Psoas muscle (tissue), 8 donors: ENCODE results near the gene SEC16A. TPM values are rescaled to one million over a fixed set of nuclear protein-coding genes. Genes with fewer than 3 reads are reported as not detected.

ENCODE experiments used
- ATAC-seq, 4 donors: fragments of 200-7000 bp; cut with Tn5 transposase; one replicate each; pipeline ENCODE4 v1.9.1; 2020; ENCODE audit warnings: moderate library complexity in 3 of 4, mild to moderate bottlenecking in 2 of 4
- DNase-seq, 2 donors: peaks; one replicate each; pipeline ENCODE4 v3.0.0-alpha.2; 2020
- H3K27ac ChIP-seq: fragments of 200-600 bp; one replicate; pipeline ENCODE4 v1.8.0; 2022
- H3K27me3 ChIP-seq, 3 donors: fragments of 200-600 bp in 1 of 3; one replicate each; pipeline versions ENCODE4 v1.6.1 to v1.8.0; 2013 to 2022; ENCODE audit warnings: low read length in 2 of 3, mild to moderate bottlenecking in 2 of 3, moderate library complexity in 1 of 3; ENCODE audit not compliant: insufficient read depth in 3 of 3
- H3K36me3 ChIP-seq, 2 donors: fragments of 200-600 bp in 1 of 2; one replicate each; pipeline versions ENCODE4 v1.6.1 to v1.8.0; 2013 to 2022; ENCODE audit warnings: low read depth in 1 of 2, mild to moderate bottlenecking in 1 of 2, moderate library complexity in 1 of 2; ENCODE audit not compliant: insufficient read depth in 1 of 2
- H3K4me1 ChIP-seq: fragments of 200-600 bp; one replicate; pipeline ENCODE4 v1.8.0; 2022
- H3K4me3 ChIP-seq: fragments of 200-600 bp; one replicate; pipeline ENCODE4 v1.8.0; 2022; ENCODE audit warnings: mild to moderate bottlenecking
- H3K9me3 ChIP-seq: fragments of 200-600 bp; one replicate; pipeline ENCODE4 v1.8.0; 2022
- WGBS, 3 donors: extraction: QIAGEN DNeasy Blood & Tissue Kit; methylation state at CpG; one replicate each; pipeline versions ENCODE4 v1.1.6 to v1.1.7; 2013; 5-methylcytosine and 5-hydroxymethylcytosine counted together
- intact Hi-C, 2 donors: fragments of 100-400 bp; cut with DNase I; formaldehyde crosslinking; loops; one replicate each; pipeline versions ENCODE4 v1.11.0 to v1.14.2; 2022
- polyA plus RNA-seq, 3 donors: library from polyadenylated mRNA; stranded (reverse); fragments of 200-250 nt; gene quantifications; one replicate each; pipeline ENCODE4 v1.2.3, GENCODE V29; 2013
- total RNA-seq, 4 donors: library from RNA; stranded (reverse); fragmentation: NEBNext Ultra II Directional in 2 of 4; extraction: Animal tissue kit (Norgen Biotek cat#: 25700) in 2 of 4; gene quantifications; one replicate each; pipeline versions ENCODE4 v1.2.1 to v1.2.4, GENCODE V29; 2021 to 2023
- TF ChIP-seq, protein P1 (sequence below): fragments of 200-600 bp; IDR thresholded peaks from one replicate; pipeline ENCODE4 v1.8.0; 2022; ENCODE audit warnings: antibody characterized with exemption
- donor health status: healthy with polysubstance abuse.
- donor health status: DM: no; HTN: no; CAD: no; lungs with moderate emphysema.
- donor health status: Bipolar disorder and iron deficiency.
- donor health status: healthy.
- donor health status: DM: yes; HTN: yes; CAD: no.
- donor health status: DM: no; HTN: no; CAD: no.
- donor health status: DM: no; HTN: no; CAD: no.
- donor health status: DM: yes; HTN: yes; CAD: no.

The SEC16A gene
- total and polyA plus RNA-seq, 7 donors: 22.3 to 40.0 (median 31.5) TPM

DNA sequence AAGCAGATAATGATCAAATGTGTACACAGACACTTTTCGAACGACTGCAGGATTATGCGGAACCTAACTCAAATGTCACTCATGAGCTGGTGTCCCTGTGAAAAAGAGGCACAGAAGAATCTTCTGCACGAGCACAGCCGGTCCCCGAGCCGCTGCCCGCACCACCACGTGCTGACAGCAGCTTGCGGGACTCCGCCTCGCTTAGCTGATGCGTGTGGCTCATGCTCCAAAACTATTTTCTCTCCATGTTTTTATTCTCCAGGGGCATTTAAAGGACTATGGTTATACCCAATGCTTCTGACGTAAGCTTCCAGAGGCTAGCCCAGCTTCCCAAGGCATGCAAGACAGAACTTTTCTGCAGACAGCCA is 9.5 kb downstream of the SEC16A start:
- H3K27ac ChIP-seq: no peak overlapping the region
- no peak for DNase-seq
- no peaks in the 10 kb centered on the region for H3K27me3 ChIP-seq
- no peaks in the 10 kb centered on the region for H3K4me1 ChIP-seq
- H3K36me3 ChIP-seq: peaks cover 6 to 95% of the 10 kb centered on the region in 2 donors
- no peak for ATAC-seq
- no peak overlapping the region for H3K4me3 ChIP-seq
- WGBS, 3 donors: 87 to 94% (median 90%) methylated on average over 14 of the region's 14 CpGs
- TF ChIP-seq, protein P1, sequence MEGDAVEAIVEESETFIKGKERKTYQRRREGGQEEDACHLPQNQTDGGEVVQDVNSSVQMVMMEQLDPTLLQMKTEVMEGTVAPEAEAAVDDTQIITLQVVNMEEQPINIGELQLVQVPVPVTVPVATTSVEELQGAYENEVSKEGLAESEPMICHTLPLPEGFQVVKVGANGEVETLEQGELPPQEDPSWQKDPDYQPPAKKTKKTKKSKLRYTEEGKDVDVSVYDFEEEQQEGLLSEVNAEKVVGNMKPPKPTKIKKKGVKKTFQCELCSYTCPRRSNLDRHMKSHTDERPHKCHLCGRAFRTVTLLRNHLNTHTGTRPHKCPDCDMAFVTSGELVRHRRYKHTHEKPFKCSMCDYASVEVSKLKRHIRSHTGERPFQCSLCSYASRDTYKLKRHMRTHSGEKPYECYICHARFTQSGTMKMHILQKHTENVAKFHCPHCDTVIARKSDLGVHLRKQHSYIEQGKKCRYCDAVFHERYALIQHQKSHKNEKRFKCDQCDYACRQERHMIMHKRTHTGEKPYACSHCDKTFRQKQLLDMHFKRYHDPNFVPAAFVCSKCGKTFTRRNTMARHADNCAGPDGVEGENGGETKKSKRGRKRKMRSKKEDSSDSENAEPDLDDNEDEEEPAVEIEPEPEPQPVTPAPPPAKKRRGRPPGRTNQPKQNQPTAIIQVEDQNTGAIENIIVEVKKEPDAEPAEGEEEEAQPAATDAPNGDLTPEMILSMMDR: no peak
- no peaks in the 10 kb centered on the region for H3K9me3 ChIP-seq
- intact Hi-C loops: loop anchor here in 1 of 2 donors (5.0 kb wide), 1 partner anchor 61 kb away; the partner anchor contains the start of genes ENTR1 and PMPCA

DNA sequence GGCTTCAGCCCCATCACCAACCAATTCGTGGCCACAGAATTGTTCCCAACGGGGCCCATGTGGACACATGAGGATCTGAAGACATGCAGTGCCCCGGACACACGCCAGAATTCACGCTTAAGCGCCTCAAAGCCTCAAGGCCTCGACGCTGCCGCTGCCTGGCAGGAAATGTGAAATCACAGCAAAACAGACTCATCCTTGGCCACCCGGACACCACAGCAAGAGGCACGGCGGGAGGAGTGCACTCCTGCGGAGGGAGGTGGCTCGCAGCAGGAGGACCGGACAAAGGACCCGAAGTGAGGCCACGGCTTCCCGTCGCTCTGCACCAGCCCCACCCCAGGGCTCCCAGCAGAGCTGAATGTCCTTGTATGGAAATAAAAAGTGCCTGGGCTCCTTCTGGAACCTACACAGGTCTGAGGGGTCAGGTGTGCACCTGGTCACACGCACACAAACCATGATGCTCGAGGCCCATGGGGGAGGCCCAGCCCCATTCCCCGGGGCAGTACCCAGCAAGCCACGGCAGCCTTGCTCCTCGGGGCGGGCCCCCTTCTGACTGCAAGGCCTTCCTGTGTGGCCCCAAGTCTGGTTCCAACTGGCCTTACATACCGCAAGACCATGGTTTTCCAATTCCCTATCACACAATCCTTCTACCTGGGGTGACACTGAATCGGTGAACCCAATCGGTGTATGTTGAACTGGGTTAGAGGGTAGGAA is 10.0 kb downstream of the SEC16A start:
- no peak for ATAC-seq
- Histone ChIP-seq H3K36me3 (peaks cover 7 to 99% of the 10 kb centered on the region in 2 donors), H3K4me3 (no peak overlapping the region), H3K27ac (no peak overlapping the region), H3K9me3 (no peaks in the 10 kb centered on the region), H3K4me1 (no peaks in the 10 kb centered on the region), H3K27me3 (no peaks in the 10 kb centered on the region)
- 87 to 88% (median 88%) methylated on average over 28 of the region's 28 CpGs for WGBS, 3 donors
- TF ChIP-seq, protein P1: no peak
- intact Hi-C loops: loop anchor here in 1 of 2 donors (5.0 kb wide), 1 partner anchor 60 kb away; the partner anchor contains the start of genes ENTR1 and PMPCA
- no peak for DNase-seq

DNA sequence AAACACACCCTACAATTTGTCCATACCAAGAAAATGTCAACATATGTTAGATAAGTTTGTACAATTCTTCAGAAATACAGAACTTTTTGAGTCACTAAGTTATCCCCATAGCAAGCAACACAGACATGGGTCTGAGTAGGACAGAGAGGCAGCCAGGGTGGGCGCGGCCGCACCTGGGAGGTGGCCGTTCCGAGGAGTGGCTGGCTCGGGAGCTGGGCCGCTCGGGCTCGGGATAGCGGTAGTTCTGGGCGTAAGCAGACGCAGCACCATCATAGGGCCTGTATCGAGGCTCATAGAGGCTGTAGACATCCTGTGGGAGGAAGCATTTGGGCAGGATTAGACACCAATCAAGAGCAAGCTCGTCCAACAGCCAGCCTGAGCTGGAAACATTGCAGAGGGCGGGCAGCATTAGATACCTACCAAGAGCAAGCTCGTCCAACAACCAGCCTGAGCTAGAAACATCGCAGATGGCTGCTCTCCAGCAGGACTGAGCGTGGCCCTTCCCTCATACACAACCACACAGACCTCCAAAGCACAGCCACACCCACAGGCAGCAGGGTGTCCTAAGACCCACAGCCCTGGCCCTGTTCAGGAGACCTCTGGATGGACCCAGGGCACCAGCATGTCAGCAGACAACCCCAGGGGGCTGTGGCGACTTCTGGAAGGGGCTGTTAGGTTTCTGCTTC is 10.9 kb downstream of the SEC16A start:
- Histone ChIP-seq H3K4me3 (no peak overlapping the region), H3K9me3 (no peaks in the 10 kb centered on the region), H3K27me3 (no peaks in the 10 kb centered on the region), H3K4me1 (no peaks in the 10 kb centered on the region), H3K36me3 (peaks cover 8 to 100% of the 10 kb centered on the region in 2 donors), H3K27ac (no peak overlapping the region)
- intact Hi-C loops: loop anchor here in 1 of 2 donors (5.0 kb wide), 1 partner anchor 60 kb away; the partner anchor contains the start of genes ENTR1 and PMPCA
- 89 to 93% (median 90%) methylated on average over 19 of the region's 19 CpGs for WGBS, 3 donors
- TF ChIP-seq, protein P1: no peak
- ATAC-seq (no peak), DNase-seq (no peak)

DNA sequence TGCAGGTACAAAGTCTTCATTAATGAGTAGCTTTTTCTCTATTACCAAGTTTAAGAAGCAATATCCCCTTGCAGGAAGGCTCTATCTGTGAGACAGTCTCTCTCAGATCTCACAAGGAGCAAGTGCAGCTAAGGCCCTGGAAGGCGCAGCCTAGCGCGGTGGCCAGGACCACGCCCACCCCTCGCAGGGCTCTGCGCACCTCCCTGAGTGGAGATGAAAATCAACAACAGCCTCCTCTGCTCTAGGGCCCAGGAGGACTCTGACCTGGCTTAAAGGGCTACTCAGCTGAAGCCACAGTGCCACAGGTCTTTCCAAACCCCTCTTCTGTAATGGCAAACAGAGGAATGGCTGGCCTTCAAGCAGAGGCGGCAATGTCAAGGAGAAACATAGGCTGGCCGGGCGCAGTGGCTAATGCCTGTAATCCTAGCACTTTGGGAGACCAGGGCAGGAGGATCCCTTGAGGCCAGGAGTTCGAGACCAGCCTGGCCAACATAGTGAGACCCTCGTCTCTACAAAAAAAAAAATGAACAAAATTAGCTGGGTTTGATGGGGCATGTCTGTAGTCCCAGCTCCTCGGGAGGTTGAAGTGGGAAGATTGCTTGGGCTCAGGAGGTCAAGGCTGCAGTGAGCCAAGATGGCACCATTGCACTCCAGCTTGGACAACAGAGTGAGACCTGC is 11.9 kb downstream of the SEC16A start:
- Histone ChIP-seq H3K4me1 (no peaks in the 10 kb centered on the region), H3K4me3 (no peak overlapping the region), H3K36me3 (peaks cover 7 to 100% of the 10 kb centered on the region in 2 donors), H3K27ac (no peak overlapping the region), H3K27me3 (no peaks in the 10 kb centered on the region), H3K9me3 (no peaks in the 10 kb centered on the region)
- intact Hi-C loops: loop anchor here in 1 of 2 donors (5.0 kb wide), 1 partner anchor 59 kb away; the partner anchor contains the start of genes ENTR1 and PMPCA
- no peak for DNase-seq
- 92 to 95% (median 94%) methylated on average over 12 of the region's 12 CpGs for WGBS, 3 donors
- TF ChIP-seq, protein P1: no peak
- no peak for ATAC-seq
